Upper lobe of right lung (tissue), 1 donor: Measurements from ENCODE around the gene OR5K4. TPM values are rescaled to one million over a fixed set of nuclear protein-coding genes. Genes with fewer than 3 reads are reported as not detected.

Experiments used
- ATAC-seq: fragments of 200-7000 bp; cut with Tn5 transposase; one replicate; pipeline ENCODE4 v1.9.1; 2020; ENCODE audit warnings: mild to moderate bottlenecking, moderate library complexity
- DNase-seq: peaks from one replicate; pipeline ENCODE4 v3.0.0-alpha.2; 2020
- H3K27ac ChIP-seq: fragments of 200-600 bp; one replicate; pipeline ENCODE4 v1.8.0; 2022
- H3K27me3 ChIP-seq: fragments of 200-600 bp; one replicate; pipeline ENCODE4 v1.8.0; 2022; ENCODE audit warnings: mild to moderate bottlenecking
- H3K36me3 ChIP-seq: fragments of 200-600 bp; one replicate; pipeline ENCODE4 v1.8.0; 2022
- H3K4me1 ChIP-seq: fragments of 200-600 bp; one replicate; pipeline ENCODE4 v1.8.0; 2022
- H3K4me3 ChIP-seq: fragments of 200-600 bp; one replicate; pipeline ENCODE4 v1.8.0; 2022; ENCODE audit warnings: mild to moderate bottlenecking
- H3K9me3 ChIP-seq: fragments of 200-600 bp; one replicate; pipeline ENCODE4 v1.8.0; 2022
- intact Hi-C: fragments of 100-400 bp; cut with DNase I; formaldehyde crosslinking; loops from one replicate; pipeline ENCODE4 v1.11.0; 2022
- total RNA-seq: library from RNA; stranded (reverse); fragmentation: NEBNext Ultra II Directional; extraction: Animal tissue kit (Norgen Biotek cat#: 25700); gene quantifications from one replicate; pipeline ENCODE4 v1.2.1, GENCODE V29; 2021
- TF ChIP-seq, protein P1 (sequence below): fragments of 200-600 bp; IDR thresholded peaks from one replicate; pipeline ENCODE4 v1.8.0; 2022; ENCODE audit warnings: antibody characterized with exemption
- donor health status: DM: no; HTN: yes; CAD: no; lungs with severe emphysema.

The OR5K4 gene
- total RNA-seq, 1 donor from 2014 or later = not detected

DNA sequence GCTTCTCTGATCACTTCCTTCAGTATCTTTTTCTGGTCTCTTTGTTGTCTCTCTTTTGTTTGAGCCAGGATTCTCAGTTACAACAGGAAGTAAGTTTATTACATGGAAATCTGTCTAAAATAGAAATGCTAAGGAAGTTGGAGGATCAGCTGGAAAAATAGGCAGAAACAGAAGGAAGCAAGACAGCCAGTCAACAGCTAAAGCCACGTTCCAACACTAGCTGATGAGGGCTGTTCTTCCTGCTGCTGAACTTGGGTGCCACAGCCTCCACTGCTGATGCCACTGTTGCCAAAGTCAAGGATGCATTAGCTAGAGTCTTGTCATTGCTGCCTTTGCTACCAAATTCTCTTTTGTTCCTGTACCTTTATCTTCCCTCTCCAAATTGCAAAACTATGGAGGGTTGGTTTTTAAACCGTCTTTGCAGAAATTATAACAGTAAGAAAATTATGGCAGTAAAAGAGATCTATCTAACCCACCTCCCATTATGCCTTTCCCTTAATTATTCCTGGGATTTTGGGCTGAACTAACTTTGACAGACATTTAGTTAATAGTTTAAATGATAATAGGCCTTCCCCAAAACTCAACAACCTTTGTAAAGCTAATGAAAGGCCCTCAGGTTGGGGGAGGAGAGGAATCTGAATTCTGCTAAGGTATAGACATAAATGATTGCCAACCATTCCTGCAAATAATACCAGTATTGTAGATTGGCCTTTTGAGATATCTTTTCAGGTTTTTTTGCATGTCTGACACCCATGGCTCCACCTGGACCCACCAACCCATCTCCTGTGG lies 27.4 kb upstream of the OR5K4 start:
- no peak overlapping the region for H3K27ac ChIP-seq
- H3K4me3 ChIP-seq = no peak overlapping the region
- intact Hi-C loops = no loop called here
- ATAC-seq = no peak
- DNase-seq = no peak
- TF ChIP-seq, protein P1, sequence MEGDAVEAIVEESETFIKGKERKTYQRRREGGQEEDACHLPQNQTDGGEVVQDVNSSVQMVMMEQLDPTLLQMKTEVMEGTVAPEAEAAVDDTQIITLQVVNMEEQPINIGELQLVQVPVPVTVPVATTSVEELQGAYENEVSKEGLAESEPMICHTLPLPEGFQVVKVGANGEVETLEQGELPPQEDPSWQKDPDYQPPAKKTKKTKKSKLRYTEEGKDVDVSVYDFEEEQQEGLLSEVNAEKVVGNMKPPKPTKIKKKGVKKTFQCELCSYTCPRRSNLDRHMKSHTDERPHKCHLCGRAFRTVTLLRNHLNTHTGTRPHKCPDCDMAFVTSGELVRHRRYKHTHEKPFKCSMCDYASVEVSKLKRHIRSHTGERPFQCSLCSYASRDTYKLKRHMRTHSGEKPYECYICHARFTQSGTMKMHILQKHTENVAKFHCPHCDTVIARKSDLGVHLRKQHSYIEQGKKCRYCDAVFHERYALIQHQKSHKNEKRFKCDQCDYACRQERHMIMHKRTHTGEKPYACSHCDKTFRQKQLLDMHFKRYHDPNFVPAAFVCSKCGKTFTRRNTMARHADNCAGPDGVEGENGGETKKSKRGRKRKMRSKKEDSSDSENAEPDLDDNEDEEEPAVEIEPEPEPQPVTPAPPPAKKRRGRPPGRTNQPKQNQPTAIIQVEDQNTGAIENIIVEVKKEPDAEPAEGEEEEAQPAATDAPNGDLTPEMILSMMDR = no peak
- H3K36me3 ChIP-seq = no peaks in the 10 kb centered on the region
- H3K27me3 ChIP-seq = peaks cover 7% of the 10 kb centered on the region
- no peaks in the 10 kb centered on the region for H3K4me1 ChIP-seq
- no peaks in the 10 kb centered on the region for H3K9me3 ChIP-seq

DNA sequence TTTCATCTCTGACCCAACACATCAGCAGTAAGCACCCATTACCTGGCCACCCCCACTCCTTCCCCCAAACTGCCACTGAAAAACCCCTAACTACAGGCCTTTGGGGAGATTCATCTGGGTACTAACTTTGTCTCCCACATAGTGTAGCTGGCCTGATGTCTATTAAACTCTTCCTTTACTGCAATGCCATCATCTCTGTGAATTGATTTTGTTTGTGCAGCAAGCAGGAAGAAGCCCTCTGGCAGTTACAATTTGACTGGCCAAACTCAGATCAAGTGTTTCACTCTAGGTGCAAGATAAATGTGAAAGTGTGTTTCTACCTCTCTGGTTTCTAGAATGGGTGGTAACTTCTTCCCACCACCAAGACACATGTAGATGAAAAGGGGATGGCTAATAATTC lies 26.7 kb upstream of the OR5K4 start:
- intact Hi-C loops = no loop called here
- no peak for ATAC-seq
- no peak for DNase-seq

DNA sequence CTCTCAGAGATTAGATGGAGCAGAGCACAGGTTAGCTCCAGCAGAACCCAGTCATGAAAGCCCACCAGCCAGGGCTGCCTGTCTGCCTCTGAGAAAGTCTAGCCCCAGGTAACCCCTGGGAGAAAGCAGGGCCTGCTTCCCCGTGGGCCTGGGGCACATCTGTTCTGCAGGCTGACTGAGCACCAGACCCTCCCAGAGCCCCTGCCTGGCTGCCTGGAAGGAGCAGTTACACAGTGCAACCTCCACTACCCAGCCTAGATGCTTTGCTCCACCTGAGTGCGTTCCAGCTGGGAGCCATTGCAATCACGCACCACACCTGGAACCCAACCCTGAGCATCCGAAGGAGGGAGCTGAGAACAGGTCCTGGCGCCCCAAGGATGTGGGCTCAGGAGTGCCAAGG lies 24.7 kb upstream of the OR5K4 start:
- Histone ChIP-seq H3K4me3 (no peak overlapping the region), H3K4me1 (no peaks in the 10 kb centered on the region), H3K9me3 (no peaks in the 10 kb centered on the region), H3K36me3 (no peaks in the 10 kb centered on the region), H3K27me3 (peaks cover 7% of the 10 kb centered on the region), H3K27ac (no peak overlapping the region)
- DNase-seq (no peak), ATAC-seq (peak; percentile 28)
- TF ChIP-seq, protein P1 = no peak
- intact Hi-C loops = no loop called here

More for the DNA sequence above, 26.7 kb upstream of the OR5K4 start:
- Histone ChIP-seq H3K27me3 (peaks cover 7% of the 10 kb centered on the region), H3K9me3 (no peaks in the 10 kb centered on the region), H3K4me3 (no peak overlapping the region), H3K4me1 (no peaks in the 10 kb centered on the region), H3K36me3 (no peaks in the 10 kb centered on the region), H3K27ac (no peak overlapping the region)
- TF ChIP-seq, protein P1 = no peak

DNA sequence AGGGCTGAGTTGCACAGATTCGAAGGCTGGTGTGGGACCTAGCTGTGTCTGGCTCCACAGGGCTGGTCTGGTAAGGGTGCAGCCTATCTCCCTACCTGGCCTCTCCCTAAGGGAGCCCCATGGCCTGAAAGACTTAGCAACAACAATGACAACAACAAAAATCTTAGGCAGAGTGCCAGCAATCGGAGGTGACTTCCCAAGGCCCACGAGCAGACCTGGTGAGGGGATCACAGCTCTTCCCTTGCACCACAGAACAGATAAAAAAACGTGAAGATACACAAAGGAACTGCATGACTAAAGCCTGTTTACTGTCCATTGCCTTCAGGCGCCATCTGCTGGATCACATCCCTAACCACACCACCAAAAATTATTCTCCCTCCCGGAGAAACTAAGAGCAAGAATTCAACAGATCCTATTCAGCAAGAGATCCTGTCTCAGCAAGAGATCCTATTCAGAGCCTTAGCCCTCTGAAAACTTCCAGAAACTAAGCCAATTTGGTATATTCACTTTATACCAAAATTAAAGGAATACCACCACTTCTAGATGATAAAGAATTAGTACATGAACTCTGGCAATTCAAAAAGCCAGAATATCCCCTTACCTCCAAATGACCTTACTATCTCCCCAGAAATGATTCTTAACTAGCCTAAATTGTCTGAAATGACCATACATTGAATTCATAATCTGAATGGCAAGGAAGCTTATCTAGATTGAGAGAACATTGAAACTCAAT lies 24.1 kb upstream of the OR5K4 start:
- TF ChIP-seq, protein P1 = peak; percentile 64
- ATAC-seq = peak; percentile 85
- H3K9me3 ChIP-seq = no peaks in the 10 kb centered on the region
- peaks cover 7% of the 10 kb centered on the region for H3K27me3 ChIP-seq
- no peak for DNase-seq
- no peaks in the 10 kb centered on the region for H3K36me3 ChIP-seq
- no peak overlapping the region for H3K4me3 ChIP-seq
- intact Hi-C loops = no loop called here
- H3K4me1 ChIP-seq = no peaks in the 10 kb centered on the region
- no peak overlapping the region for H3K27ac ChIP-seq

DNA sequence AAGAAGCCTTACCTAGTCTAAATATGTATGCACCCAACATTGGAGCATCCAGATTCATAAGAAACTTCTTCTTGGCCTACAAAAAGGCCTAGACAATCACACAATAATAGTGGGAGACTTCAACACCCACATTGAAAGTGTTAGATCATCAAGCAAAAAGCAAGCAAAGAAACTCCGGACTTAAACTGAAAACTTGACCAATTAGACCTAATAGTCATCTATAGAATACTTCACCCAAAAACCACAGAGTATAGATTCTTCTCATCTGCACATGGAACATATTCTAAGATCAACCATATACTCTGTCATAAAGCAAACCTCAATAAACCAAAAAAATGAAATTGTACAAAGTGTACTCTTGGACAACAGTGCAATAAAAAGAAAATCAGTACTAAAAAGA lies 22.3 kb upstream of the OR5K4 start:
- ATAC-seq (no peak), DNase-seq (no peak)
- Histone ChIP-seq H3K27me3 (peaks cover 7% of the 10 kb centered on the region), H3K27ac (no peak overlapping the region), H3K36me3 (no peaks in the 10 kb centered on the region), H3K4me3 (no peak overlapping the region), H3K9me3 (no peaks in the 10 kb centered on the region), H3K4me1 (no peaks in the 10 kb centered on the region)
- intact Hi-C loops = no loop called here
- TF ChIP-seq, protein P1 = no peak
